ENCODE data around the gene SVOPL.

DNA sequence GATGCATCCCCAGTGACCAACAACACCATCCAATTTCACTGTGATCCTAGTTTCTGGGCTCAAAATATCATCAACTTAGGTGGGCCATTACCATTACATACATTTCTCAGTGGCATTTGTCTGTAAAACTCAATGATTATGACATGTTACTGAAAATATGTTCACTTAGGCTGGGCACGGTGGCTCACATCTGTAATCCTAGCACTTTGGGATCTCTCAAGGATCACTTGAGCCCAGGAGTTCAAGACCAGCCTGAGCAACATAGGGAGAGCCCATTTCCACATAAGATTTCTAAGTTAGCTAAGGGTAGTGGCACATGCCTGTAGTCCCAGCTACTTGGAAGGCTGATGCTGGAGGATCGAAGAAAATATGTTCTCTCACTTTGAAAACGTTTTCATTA lies 150.1 kb downstream of the SVOPL start:
- TF ChIP-seq ZNF274 (IDR thresholded peaks at IDR 0.05; ENCODE audit: low read depth, low read length) (no peak), SUZ12 (IDR thresholded peaks at IDR 0.05; ENCODE audit: extremely low read depth, insufficient read depth, insufficient read length) (no peak), YY1 (IDR thresholded peaks at IDR 0.05; ENCODE audit: insufficient read depth, insufficient read length) (no peak)

Measured in NT2/D1 (cell line).